Activated CD8-positive, alpha-beta T cell treated with anti-CD3 and anti-CD28 coated beads for 36 hours (primary cell): Measurements from ENCODE around the gene ARRB1. TPM values are rescaled to one million over a fixed set of nuclear protein-coding genes. Genes with fewer than 3 reads are reported as not detected.
"Not testable (repeated sequence)": the region's sequence is repeated elsewhere in the genome, so short reads cannot be mapped to it uniquely, and the experiment has no call there.

Experiments used
- ATAC-seq: fragments of 200-7000 bp; cut with Tn5 transposase; one replicate; pipeline ENCODE4 v1.10.0; 2021; ENCODE audit warnings: mild to moderate bottlenecking, moderate library complexity
- CTCF ChIA-PET: fragments of 350-600 bp; sonication (Branson Sonifier 250); formaldehyde crosslinking; loops from one replicate; lab custom pipeline; 2021; ENCODE audit warnings: antibody characterized with exemption; lab: Charles Lee
- POLR2A ChIA-PET: fragments of 350-600 bp; sonication (Branson Sonifier 250); formaldehyde crosslinking; loops from one replicate; lab custom pipeline; 2021; ENCODE audit warnings: antibody characterized with exemption; lab: Charles Lee
- DNase-seq: peaks from one replicate; pipeline ENCODE4 v3.0.0-alpha.2; 2020
- H3K27ac Mint-ChIP-seq: one replicate; pipeline ENCODE4 v1.8.0; 2021; ENCODE audit warnings: mild to moderate bottlenecking, mixed read lengths
- H3K27me3 Mint-ChIP-seq: one replicate; pipeline ENCODE4 v1.8.0; 2021; ENCODE audit warnings: mixed read lengths
- H3K36me3 Mint-ChIP-seq: one replicate; pipeline ENCODE4 v1.8.0; 2021; ENCODE audit warnings: low read depth, mixed read lengths
- H3K4me1 Mint-ChIP-seq: one replicate; pipeline ENCODE4 v1.8.0; 2021; ENCODE audit warnings: low read depth, mixed read lengths
- H3K4me3 Mint-ChIP-seq: one replicate; pipeline ENCODE4 v1.8.0; 2021; ENCODE audit warnings: mild to moderate bottlenecking, moderate library complexity, mixed read lengths
- H3K9me3 Mint-ChIP-seq: one replicate; pipeline ENCODE4 v1.8.0; 2021; ENCODE audit warnings: mixed read lengths
- CTCF ChIP-seq: fragments of 200-600 bp; IDR thresholded peaks from one replicate; pipeline ENCODE4 v1.8.0; 2022; ENCODE audit warnings: antibody characterized with exemption, mild to moderate bottlenecking
- intact Hi-C: fragments of 100-400 bp; cut with micrococcal nuclease; formaldehyde crosslinking; loops from one replicate; pipeline ENCODE4 v1.10.0; 2022
- total RNA-seq, 2 experiments: library from RNA; stranded (reverse); gene quantifications; one replicate each; pipeline ENCODE4 v1.2.3, GENCODE V29; 2021

The ARRB1 gene
- total RNA-seq, 2 experiments from 2014 or later, result 16.2 to 18.8 TPM

DNA sequence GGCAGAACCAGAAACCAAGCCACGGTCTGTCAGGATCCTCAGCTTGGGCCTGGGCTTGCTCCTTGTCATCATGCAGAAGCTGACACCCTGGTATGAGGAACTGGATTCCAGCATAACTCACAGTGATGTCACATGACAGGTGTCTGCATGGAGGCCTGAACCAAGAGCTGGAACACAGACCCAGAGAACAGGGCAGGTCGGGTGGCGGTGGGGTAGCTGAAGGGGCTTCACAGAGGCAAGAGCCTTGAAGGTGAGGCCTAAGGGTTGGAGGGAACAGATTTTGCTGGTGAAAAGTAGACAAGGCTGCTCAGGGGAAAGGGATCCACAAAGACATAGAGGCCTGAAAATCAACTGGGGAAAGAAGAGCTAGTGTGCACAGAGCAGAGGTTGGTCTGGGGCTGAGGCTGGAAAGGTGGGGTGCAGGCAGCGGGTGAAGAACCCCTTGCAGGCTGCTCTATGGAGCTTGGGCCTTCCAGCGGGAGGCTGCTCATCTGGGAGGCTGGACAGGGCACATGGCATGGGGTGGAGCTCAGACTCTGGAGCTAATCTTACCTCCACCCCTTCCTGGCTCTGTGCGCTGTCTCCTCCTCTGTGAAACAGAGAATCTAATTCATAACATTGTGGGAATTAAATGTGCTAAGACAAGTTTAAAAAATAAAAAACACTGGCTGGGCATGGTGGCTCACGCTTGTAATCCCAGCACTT, 29.4 kb upstream of the ARRB1 start:
- DNase-seq (no peak), ATAC-seq (no peak)
- ChIA-PET CTCF (interaction anchor here (1.3 to 15.3 kb wide), 5 partner anchors 17 to 132 kb away, joined by 3 to 442 read pairs (median 4); no protein-coding TSS in a partner anchor), POLR2A (no interaction called here)
- H3K27me3 Mint-ChIP-seq, result no peaks in the 10 kb centered on the region
- H3K36me3 Mint-ChIP-seq, result no peaks in the 10 kb centered on the region
- H3K4me1 Mint-ChIP-seq, result peaks cover 19% of the 10 kb centered on the region
- no peak overlapping the region for H3K4me3 Mint-ChIP-seq
- no peak overlapping the region for H3K27ac Mint-ChIP-seq
- H3K9me3 Mint-ChIP-seq, result no peaks in the 10 kb centered on the region
- TF ChIP-seq CTCF, result no peak
- intact Hi-C loops, result no loop called here

DNA sequence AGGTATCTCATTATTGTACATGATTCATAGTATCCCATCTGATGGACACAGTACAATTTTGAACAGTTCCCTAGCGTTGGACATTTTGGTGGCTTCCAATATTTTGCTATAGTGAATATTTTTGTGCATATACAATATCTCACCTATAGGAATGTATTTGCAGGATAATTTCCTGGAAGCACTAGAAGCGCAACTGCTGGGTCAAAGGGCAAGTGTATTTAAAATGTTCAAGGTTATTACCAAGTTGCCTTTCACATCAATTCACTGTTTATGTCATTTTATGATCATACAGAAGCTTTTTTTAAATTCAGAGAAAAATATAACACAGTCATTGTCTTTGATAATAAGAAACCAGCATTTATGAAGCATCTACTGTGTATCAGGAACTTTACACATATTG, 28.8 kb upstream of the ARRB1 start:
- CTCF ChIA-PET, result interaction anchor here (1.3 to 15.3 kb wide), 5 partner anchors 18 to 132 kb away, joined by 3 to 442 read pairs (median 4); no protein-coding TSS in a partner anchor
- no peak for TF ChIP-seq CTCF
- no peaks in the 10 kb centered on the region for H3K36me3 Mint-ChIP-seq
- no peak overlapping the region for H3K27ac Mint-ChIP-seq
- DNase-seq (no peak), ATAC-seq (no peak)
- H3K27me3 Mint-ChIP-seq, result no peaks in the 10 kb centered on the region
- POLR2A ChIA-PET, result no interaction called here
- no peak overlapping the region for H3K4me3 Mint-ChIP-seq
- H3K9me3 Mint-ChIP-seq, result no peaks in the 10 kb centered on the region
- intact Hi-C loops, result no loop called here
- peaks cover 19% of the 10 kb centered on the region for H3K4me1 Mint-ChIP-seq

DNA sequence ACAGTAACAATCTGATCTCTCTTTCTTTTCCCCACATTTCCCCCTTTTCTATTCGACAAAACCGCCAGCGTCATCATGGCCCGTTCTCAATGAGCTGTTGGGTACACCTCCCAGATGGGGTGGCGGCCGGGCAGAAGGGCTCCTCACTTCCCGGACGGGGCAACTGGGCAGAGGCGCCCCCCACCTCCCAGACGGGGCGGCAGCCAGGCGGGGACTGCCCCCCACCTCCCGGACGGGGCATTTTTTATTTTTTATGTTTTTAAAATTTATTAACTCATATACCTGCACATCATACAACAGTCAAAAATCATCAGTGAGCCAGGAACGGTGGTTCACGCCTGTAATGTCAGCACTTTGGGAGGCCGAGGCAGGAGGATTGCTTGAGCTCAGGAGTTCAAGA, 27.3 kb upstream of the ARRB1 start:
- POLR2A ChIA-PET, H3K9me3 Mint-ChIP-seq, H3K36me3 Mint-ChIP-seq, H3K4me3 Mint-ChIP-seq, ATAC-seq, H3K27me3 Mint-ChIP-seq, intact Hi-C loops, H3K4me1 Mint-ChIP-seq, H3K27ac Mint-ChIP-seq, DNase-seq: not testable (repeated sequence)
- CTCF ChIA-PET, result interaction anchor here (15.3 kb wide), 1 partner anchor 102 kb away, joined by 442 read pairs; no protein-coding TSS in a partner anchor

- no peak for TF ChIP-seq CTCF
- no peak for DNase-seq
- Mint-ChIP-seq H3K9me3 (no peaks in the 10 kb centered on the region), H3K4me3 (no peak overlapping the region), H3K4me1 (no peaks in the 10 kb centered on the region), H3K27ac (no peak overlapping the region), H3K36me3 (no peaks in the 10 kb centered on the region), H3K27me3 (no peaks in the 10 kb centered on the region)
- ChIA-PET CTCF (interaction anchor here (1.1 to 15.3 kb wide), 3 partner anchors 9 to 156 kb away, joined by 3 to 442 read pairs (median 21); no protein-coding TSS in a partner anchor), POLR2A (no interaction called here)
- no peak for ATAC-seq
- intact Hi-C loops, result no loop called here
Measured at GRCh38 chr11:75376175-75376574, 24.7 kb upstream of the ARRB1 start.

DNA sequence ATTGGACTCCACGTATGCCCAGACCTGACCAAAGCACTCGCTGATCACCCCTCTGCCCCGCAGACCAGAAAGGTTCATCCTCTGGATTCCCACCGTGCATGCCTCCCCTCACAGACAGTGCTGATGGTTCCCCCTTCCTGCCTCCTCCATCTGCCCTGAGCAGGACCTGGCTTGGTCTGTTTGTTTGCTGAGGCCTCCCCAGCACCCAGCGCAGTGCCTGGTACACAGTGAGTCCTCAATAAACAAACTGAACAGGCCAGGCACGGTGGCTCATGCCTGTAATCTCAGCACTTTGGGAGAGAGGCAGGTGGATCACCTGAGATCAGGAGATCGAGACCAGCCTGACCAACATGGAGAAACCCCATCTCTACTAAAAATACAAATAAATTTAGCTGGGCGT, 24.2 kb upstream of the ARRB1 start:
- Mint-ChIP-seq H3K36me3 (no peaks in the 10 kb centered on the region), H3K27me3 (no peaks in the 10 kb centered on the region), H3K4me3 (no peak overlapping the region), H3K27ac (no peak overlapping the region), H3K4me1 (no peaks in the 10 kb centered on the region), H3K9me3 (no peaks in the 10 kb centered on the region)
- ChIA-PET CTCF (interaction anchor here (1.3 to 15.3 kb wide), 3 partner anchors 10 to 99 kb away, joined by 4 to 442 read pairs (median 21); no protein-coding TSS in a partner anchor), POLR2A (no interaction called here)
- no peak for TF ChIP-seq CTCF
- intact Hi-C loops, result no loop called here
- no peak for ATAC-seq
- DNase-seq, result no peak
